Activated CD8-positive, alpha-beta memory T cell treated with anti-CD3 and anti-CD28 coated beads for 1 hour (primary cell): ENCODE results near the gene DNAJB11.
"Not testable (repeated sequence)": the region's sequence is repeated elsewhere in the genome, so short reads cannot be mapped to it uniquely, and the experiment has no call there.

Experiments used
- DNase-seq, 2 donors: peaks; one replicate each; pipeline ENCODE4 v3.0.0-alpha.2; 2020; ENCODE audit warnings: low read depth in 1 of 2; ENCODE audit errors: extremely low read depth in 1 of 2

The DNAJB11 gene

GRCh38 chr3:186570096-186570940, at the start of gene DNAJB11:
DNAJB11 (plus strand) TSS chr3:186570720; CDS start chr3:186570898, 178 bp downstream.
- peak; percentile 95 to 96 for DNase-seq

GRCh38 chr3:186520957-186521842, 49.3 kb upstream of the DNAJB11 start:
- no peak for DNase-seq

- DNase-seq, result no peak
Measured at GRCh38 chr3:186523022-186523421, 47.5 kb upstream of the DNAJB11 start.

DNA sequence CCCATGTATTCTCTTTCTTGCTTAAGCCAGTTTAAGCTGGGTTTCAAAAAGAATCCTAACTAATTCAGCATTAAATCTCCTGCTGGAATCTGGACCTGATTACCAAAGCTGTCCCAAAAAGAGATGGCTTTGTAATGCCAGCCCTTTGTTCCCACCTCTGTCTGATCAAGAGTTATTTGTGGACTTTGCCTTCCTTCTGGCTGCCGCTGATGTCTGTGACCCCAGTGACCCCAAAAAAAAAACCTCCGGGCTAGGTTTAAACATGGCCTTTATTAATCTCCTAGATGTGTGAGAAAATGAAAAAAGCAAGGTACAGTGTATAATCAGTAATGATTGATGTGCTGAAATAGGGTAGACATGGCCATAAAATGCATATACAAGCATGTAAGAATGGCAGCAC, 47.1 kb upstream of the DNAJB11 start:
- DNase-seq, result no peak

DNA sequence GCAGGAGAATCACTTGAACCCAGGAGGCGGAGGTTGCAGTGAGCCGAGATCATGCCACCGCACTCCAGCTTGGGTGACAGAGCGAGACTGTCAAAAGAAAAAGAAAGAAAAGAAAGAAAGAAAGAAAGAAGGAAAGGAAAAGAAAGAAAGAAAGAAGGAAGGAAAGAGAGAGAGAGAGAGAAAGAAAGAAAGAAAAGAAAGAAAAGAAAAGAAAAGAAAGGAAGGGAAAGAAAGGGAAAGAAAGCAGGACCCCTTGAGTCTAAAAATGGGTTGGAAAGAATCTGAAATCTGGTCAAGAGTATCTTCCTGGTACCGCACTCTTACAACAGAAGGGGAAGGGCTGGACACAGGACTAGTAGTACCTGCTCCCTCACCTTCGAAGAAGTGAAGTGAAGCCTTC, 45.9 kb upstream of the DNAJB11 start:
- no peak for DNase-seq

DNA sequence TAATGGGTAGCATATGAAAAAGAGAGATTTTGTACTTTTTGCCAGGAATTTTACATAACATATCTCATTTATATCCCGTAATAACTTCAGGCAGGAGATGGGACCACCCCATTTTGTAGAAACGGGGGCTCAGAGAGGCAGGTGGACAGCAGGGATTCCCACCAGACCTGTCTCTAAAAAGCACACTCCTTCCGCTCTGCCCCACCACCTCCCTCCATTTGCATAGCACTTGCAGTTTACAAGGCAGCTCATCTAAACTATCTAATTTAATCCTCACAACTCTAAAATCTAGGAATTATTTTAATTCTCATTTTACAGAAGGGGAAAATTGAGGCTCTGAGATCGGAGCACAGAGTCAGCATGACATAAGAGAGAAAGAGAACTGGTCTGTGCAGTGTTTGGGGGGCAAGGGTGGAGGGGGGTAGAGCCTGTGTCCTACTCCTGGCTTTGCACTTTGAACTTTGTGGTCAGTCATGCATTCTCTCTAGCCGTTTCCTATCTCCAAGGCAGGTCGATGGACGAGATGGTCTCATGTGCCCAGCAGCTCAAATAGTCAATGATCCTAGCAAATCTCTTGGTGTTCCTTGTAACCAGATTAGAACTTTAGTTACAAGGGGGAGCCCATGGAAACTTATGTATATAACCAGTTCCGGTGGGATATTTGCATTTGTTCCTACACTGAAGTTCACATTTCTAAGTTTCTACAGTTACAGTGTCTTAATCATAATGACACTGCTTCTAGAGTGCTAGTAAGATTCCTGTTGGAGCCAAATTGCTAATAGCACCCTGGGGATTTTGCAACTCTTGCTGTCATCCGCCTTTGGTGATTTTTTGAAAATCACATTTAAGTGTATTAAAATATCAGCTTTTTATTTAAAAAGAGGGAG, 44.9 kb upstream of the DNAJB11 start:
- no peak for DNase-seq

- DNase-seq, result no peak
Measured at GRCh38 chr3:186526256-186526606, 44.3 kb upstream of the DNAJB11 start.

DNA sequence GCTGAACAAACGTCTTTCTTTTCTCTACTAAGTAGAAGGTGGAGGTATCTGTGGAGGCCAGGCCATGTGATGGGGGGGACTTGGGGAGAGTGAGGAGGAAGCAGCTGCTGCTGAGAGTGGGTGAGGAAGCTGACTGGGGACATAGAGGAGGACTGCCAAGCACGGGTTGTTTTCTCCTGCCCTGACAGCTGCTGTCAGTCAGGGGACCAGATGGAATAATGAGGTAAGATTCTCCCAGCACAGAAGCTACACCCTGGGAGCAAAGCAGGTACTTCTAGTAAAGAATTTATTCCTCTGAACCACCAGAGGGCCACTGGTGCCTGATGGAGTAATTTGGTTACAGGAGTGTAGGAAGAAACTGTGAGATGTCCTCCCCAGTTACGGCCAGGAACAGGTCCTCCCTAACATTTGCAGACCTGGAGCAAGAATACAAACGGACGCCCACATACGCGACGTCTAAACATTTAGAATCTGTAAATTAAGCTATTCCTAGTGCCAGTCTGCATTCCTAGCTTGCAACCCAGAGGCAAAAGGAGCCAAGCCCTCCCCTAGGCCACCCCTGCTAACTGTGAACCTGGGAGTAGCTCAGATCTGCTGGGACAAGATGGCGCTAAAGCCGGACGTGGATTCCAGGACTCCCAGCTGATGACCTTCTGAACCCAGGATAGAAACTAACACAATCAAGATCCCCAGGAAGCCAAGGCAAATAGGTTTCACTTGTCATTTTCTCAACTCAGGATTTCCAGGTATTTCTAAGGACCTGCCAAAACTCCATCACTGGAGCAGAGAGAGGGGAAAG, 41.1 kb upstream of the DNAJB11 start:
- no peak for DNase-seq

DNA sequence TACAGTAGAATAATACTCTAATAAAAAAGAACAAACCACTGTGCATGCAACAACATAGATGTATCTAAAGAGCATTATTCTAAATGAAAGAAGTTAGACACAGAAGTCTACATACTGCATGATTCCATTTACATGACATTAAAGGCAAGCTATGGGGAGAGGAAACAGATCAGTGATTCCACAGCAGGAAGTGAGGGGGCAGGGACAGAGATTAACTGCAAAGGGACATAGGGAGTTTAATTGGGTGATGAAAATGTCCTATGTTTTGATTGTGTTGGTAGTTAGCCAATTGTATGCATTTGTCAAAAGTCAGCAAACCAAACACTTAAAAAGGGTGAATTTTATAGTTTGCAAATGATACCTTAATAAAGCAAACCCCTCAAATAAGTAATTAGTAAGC, 40.1 kb upstream of the DNAJB11 start:
- no peak for DNase-seq

DNA sequence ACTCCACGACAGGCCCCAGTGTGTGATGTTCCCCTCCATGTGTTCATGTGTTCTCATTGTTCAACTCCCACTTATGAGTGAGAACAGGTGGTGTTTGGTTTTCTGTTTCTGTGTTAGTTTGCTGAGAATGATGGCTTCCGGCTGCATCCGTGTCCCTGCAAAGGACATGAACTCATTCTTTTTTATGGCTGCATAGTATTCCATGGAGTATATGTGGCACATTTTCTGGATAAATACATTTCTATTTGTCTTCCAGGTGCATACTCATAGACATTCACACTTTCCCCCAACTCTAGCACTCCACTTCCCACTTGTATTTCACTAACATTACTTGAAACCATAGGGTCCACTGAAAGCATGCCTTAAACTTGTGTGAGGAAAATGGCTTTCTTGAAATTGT, 38.8 kb upstream of the DNAJB11 start:
- not testable (repeated sequence) for DNase-seq

GRCh38 chr3:186532598-186533072, 37.9 kb upstream of the DNAJB11 start:
- no peak for DNase-seq

GRCh38 chr3:186534113-186534669, 36.3 kb upstream of the DNAJB11 start:
- peak in 1 of 2 donors; percentile 7 for DNase-seq

GRCh38 chr3:186536883-186537844, 33.4 kb upstream of the DNAJB11 start:
- no peak for DNase-seq

DNA sequence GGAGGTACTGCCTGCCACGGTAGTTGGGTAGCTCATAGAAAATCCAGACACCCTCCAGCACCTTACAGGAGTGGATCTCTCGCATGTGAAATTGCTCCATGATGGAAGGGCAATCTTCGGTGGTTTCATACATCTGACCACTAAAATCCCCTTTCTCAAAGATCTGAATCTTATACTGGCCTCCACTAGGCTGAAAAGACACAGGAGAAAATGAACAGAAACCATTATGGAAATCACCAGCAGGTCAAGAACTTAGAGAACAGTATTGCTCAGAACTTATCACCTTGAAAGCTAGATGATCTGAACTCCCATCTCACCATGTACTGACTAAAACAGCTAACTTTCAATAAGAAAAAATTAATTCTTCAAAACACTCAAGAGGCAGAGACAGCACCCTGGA, 31.7 kb upstream of the DNAJB11 start:
- DNase-seq, result no peak

- DNase-seq, result peak; percentile 65 to 67
Measured at GRCh38 chr3:186540221-186540834, 30.2 kb upstream of the DNAJB11 start.

GRCh38 chr3:186540835-186541226, 29.7 kb upstream of the DNAJB11 start:
- no peak for DNase-seq

DNA sequence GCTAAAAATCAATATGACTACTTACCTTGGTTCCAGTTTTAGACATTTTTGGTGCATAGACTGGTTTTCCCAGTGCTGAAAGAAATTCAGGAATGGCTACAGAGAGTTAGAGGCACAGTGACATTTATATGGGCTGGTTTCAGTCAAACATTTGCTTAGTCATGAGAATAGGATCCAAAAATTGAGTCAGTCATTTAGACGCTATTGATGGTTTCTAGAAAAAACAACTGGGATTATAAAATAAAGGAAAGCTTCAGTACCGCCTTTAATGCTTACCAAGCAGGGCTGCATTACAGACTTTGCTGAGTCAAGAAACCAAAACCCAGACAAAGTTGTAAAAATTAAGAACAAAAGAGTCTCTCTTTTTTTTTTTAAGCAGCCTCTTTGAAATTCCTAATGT, 26.2 kb upstream of the DNAJB11 start, which contains the start of gene CRYGS:
CRYGS (minus strand) TSS at position 100 of the 400 bp plus-strand sequence; CDS start at position 46, 54 bp downstream.
- DNase-seq, result no peak

DNA sequence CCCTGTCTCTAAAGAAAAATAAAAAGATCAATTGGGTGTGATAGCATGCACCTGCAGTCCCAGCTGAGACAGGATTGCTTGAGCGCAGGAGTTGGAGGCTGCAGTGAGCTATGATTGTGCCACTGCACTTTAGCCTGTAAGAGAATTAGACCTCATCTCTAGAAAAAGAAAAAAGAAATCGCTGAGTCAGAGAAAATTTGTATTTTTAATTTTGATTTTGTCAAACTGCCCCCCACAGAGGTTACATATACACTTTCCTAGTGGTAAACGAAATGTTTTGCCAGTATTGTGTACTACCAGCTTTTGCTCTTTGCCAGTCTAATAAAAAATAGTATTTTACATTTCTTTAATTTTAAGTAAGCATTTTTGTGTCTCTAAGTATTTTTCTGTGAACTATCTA, 21.0 kb upstream of the DNAJB11 start:
- no peak for DNase-seq
